HepG2 (cell line): Measurements from ENCODE around the gene SLCO4A1. TPM values are rescaled to one million over a fixed set of nuclear protein-coding genes. Genes with fewer than 3 reads are reported as not detected.

Source experiments
- CBX2 ChIP-seq, 2 experiments: fragments of 200-600 bp in 1 of 2; sonication (generic); formaldehyde crosslinking in 1 of 2; IDR thresholded peaks; 2 replicates each; pipeline versions ENCODE4 v1.7.0 to v1.8.1; 2018 to 2022; ENCODE audit warnings: low read depth in 2 of 2, low read length in 1 of 2, mild to moderate bottlenecking in 1 of 2, missing genetic modification reagents in 1 of 2
- MAFG ChIP-seq: sonication (generic); formaldehyde crosslinking; IDR thresholded peaks from 2 replicates; pipeline ENCODE4 v1.5.1; 2020; ENCODE audit warnings: mild to moderate bottlenecking, missing genetic modification reagents
- NAIF1 ChIP-seq: sonication (generic); formaldehyde crosslinking; IDR thresholded peaks from 2 replicates; pipeline ENCODE4 v1.5.0; 2020; ENCODE audit warnings: mild to moderate bottlenecking, missing genetic modification reagents, borderline replicate concordance
- NFYB ChIP-seq: sonication (generic); formaldehyde crosslinking; IDR thresholded peaks from 2 replicates; pipeline ENCODE4 v1.4.0; 2020; ENCODE audit warnings: missing genetic modification reagents
- SRY ChIP-seq: sonication (generic); formaldehyde crosslinking; IDR thresholded peaks from 2 replicates; pipeline ENCODE4 v1.8.0; 2022; ENCODE audit warnings: mild to moderate bottlenecking, missing genetic modification reagents
- TBX2 ChIP-seq: sonication (generic); formaldehyde crosslinking; IDR thresholded peaks from 2 replicates; pipeline ENCODE4 v1.5.0; 2020; ENCODE audit warnings: missing genetic modification reagents, mild to moderate bottlenecking, borderline replicate concordance
- ZBTB3 ChIP-seq: sonication (generic); formaldehyde crosslinking; IDR thresholded peaks from 2 replicates; pipeline ENCODE4 v1.4.0; 2020; ENCODE audit warnings: low read depth, mild to moderate bottlenecking, moderate library complexity, missing genetic modification reagents, borderline replicate concordance
- ZKSCAN5 ChIP-seq: sonication (generic); formaldehyde crosslinking; IDR thresholded peaks from 2 replicates; pipeline ENCODE4 v1.5.1; 2020; ENCODE audit warnings: mild to moderate bottlenecking, missing genetic modification reagents
- polyA plus RNA-seq, 8 experiments: library from polyadenylated mRNA; depleted of rRNA in 3 of 8; stranded (reverse) in 7 of 8; unstranded in 1 of 8; fragments of >200 nt; fragmentation: Illumina TruSeq in 4 of 8; extraction: Trizol in 4 of 8; gene quantifications; 2 replicates each; pipeline versions ENCODE4 v1.2.1 to v1.2.3, GENCODE V29; 2011 to 2016; ENCODE audit warnings: low read depth in 4 of 8, missing spikeins in 1 of 8, mixed read lengths in 1 of 8; ENCODE audit not compliant: insufficient read depth in 1 of 8
- total RNA-seq, 5 experiments: library from RNA; depleted of rRNA; stranded (reverse); fragments of >200 nt; fragmentation: Illumina TruSeq; extraction: Trizol; gene quantifications; 2 replicates each; pipeline ENCODE4 v1.2.3, GENCODE V29; 2016; ENCODE audit warnings: low read depth in 1 of 5
- TF ChIP-seq, protein P1 (sequence below): sonication (generic); formaldehyde crosslinking; IDR thresholded peaks from 2 replicates; pipeline ENCODE4 v1.5.0; 2020; ENCODE audit warnings: missing genetic modification reagents
- TF ChIP-seq, protein P2 (sequence below): sonication (generic); formaldehyde crosslinking; IDR thresholded peaks from 2 replicates; pipeline ENCODE4 v1.9.0; 2021; ENCODE audit warnings: missing genetic modification reagents, borderline replicate concordance
- TF ChIP-seq, protein P3 (sequence below): sonication (generic); formaldehyde crosslinking; IDR thresholded peaks from 2 replicates; pipeline ENCODE4 v1.9.0; 2021; ENCODE audit warnings: missing genetic modification reagents, mild to moderate bottlenecking, borderline replicate concordance
- TF ChIP-seq, protein P4 (sequence below): sonication (generic); formaldehyde crosslinking; IDR thresholded peaks from 2 replicates; pipeline ENCODE4 v1.5.1; 2020; ENCODE audit warnings: missing genetic modification reagents, mild to moderate bottlenecking, borderline replicate concordance
- TF ChIP-seq, protein P5 (sequence below): sonication (generic); formaldehyde crosslinking; IDR thresholded peaks from 2 replicates; pipeline ENCODE4 v1.5.1; 2020; ENCODE audit warnings: missing genetic modification reagents, mild to moderate bottlenecking, borderline replicate concordance
- TF ChIP-seq, protein P6 (sequence below): sonication (generic); formaldehyde crosslinking; IDR thresholded peaks from 2 replicates; pipeline ENCODE4 v1.8.1; 2023; ENCODE audit warnings: mild to moderate bottlenecking, missing genetic modification reagents
- TF ChIP-seq, protein P7 (sequence below): sonication (generic); formaldehyde crosslinking; conservative IDR thresholded peaks from 2 replicates; pipeline ENCODE4 v1.4.0; 2020; ENCODE audit warnings: missing genetic modification reagents

SLCO4A1 gene
- total and polyA plus RNA-seq, 2 of the 13 experiments (the other 11 are each of a cell fraction or from before 2014, with no cell fraction given) = 55.5 to 112 TPM

DNA sequence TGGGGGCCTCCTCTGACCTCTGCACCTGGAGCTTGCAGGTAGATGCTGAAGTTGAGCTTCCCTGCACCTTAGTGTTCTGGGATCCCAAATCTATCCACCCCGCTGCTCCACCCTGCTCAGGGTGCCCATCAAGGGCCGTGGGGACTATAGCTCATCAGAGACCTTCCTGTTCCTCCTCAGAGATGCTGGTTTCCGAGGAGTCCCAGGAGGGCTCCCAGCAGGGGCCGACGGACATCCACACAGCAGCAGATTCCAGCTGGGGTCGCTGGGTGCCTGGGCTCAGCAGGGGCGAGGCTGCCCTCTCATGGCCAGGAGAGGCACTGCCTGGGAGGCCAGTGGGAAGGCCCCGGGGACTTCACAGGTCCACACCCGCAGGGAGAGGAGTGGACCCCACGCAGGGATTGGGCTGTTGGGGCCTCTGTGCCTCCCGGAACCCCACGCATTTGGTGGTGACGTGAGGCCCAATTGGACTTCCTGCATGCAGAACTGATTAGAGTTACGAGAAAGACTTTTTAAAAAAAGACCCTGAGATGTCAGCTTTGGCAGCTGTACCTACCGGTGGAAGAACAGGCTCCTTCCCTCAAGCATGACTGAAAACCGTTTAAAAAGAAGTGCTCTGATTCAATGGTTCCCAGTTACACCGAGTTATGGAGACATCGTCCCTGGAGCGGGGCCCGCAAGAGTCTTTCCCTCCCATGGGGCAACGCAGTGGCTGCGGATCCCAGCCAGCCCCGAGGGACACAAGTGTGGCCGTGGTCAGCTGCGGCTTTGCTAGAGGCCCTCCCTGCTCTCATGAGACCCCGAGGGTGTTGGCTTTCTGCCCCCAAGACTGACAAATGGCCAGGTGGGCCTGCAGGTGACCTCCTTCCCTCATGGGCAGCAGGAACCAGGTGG lies 25.3 kb upstream of the SLCO4A1 start (continued):
- TF ChIP-seq, protein P1, sequence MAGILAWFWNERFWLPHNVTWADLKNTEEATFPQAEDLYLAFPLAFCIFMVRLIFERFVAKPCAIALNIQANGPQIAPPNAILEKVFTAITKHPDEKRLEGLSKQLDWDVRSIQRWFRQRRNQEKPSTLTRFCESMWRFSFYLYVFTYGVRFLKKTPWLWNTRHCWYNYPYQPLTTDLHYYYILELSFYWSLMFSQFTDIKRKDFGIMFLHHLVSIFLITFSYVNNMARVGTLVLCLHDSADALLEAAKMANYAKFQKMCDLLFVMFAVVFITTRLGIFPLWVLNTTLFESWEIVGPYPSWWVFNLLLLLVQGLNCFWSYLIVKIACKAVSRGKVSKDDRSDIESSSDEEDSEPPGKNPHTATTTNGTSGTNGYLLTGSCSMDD (CRISPR knock-in tag) = no peak
- TF ChIP-seq, protein P2, sequence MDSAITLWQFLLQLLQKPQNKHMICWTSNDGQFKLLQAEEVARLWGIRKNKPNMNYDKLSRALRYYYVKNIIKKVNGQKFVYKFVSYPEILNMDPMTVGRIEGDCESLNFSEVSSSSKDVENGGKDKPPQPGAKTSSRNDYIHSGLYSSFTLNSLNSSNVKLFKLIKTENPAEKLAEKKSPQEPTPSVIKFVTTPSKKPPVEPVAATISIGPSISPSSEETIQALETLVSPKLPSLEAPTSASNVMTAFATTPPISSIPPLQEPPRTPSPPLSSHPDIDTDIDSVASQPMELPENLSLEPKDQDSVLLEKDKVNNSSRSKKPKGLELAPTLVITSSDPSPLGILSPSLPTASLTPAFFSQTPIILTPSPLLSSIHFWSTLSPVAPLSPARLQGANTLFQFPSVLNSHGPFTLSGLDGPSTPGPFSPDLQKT (CRISPR knock-in tag) = no peak
- no peak for TF ChIP-seq CBX2 (IDR thresholded peaks at IDR 0.05; ENCODE audit: low read depth, low read length)
- no peak for TF ChIP-seq CBX2 (CRISPR knock-in tag; IDR thresholded peaks at IDR 0.05; ENCODE audit: low read depth)
- TF ChIP-seq, protein P3, sequence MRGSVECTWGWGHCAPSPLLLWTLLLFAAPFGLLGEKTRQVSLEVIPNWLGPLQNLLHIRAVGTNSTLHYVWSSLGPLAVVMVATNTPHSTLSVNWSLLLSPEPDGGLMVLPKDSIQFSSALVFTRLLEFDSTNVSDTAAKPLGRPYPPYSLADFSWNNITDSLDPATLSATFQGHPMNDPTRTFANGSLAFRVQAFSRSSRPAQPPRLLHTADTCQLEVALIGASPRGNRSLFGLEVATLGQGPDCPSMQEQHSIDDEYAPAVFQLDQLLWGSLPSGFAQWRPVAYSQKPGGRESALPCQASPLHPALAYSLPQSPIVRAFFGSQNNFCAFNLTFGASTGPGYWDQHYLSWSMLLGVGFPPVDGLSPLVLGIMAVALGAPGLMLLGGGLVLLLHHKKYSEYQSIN (CRISPR knock-in tag) = no peak
- TF ChIP-seq, protein P4, sequence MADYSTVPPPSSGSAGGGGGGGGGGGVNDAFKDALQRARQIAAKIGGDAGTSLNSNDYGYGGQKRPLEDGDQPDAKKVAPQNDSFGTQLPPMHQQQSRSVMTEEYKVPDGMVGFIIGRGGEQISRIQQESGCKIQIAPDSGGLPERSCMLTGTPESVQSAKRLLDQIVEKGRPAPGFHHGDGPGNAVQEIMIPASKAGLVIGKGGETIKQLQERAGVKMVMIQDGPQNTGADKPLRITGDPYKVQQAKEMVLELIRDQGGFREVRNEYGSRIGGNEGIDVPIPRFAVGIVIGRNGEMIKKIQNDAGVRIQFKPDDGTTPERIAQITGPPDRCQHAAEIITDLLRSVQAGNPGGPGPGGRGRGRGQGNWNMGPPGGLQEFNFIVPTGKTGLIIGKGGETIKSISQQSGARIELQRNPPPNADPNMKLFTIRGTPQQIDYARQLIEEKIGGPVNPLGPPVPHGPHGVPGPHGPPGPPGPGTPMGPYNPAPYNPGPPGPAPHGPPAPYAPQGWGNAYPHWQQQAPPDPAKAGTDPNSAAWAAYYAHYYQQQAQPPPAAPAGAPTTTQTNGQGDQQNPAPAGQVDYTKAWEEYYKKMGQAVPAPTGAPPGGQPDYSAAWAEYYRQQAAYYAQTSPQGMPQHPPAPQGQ (CRISPR knock-in tag) = no peak
- TF ChIP-seq MAFG (CRISPR knock-in tag) = no peak
- TF ChIP-seq, protein P5, sequence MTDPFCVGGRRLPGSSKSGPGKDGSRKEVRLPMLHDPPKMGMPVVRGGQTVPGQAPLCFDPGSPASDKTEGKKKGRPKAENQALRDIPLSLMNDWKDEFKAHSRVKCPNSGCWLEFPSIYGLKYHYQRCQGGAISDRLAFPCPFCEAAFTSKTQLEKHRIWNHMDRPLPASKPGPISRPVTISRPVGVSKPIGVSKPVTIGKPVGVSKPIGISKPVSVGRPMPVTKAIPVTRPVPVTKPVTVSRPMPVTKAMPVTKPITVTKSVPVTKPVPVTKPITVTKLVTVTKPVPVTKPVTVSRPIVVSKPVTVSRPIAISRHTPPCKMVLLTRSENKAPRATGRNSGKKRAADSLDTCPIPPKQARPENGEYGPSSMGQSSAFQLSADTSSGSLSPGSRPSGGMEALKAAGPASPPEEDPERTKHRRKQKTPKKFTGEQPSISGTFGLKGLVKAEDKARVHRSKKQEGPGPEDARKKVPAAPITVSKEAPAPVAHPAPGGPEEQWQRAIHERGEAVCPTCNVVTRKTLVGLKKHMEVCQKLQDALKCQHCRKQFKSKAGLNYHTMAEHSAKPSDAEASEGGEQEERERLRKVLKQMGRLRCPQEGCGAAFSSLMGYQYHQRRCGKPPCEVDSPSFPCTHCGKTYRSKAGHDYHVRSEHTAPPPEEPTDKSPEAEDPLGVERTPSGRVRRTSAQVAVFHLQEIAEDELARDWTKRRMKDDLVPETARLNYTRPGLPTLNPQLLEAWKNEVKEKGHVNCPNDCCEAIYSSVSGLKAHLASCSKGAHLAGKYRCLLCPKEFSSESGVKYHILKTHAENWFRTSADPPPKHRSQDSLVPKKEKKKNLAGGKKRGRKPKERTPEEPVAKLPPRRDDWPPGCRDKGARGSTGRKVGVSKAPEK (CRISPR knock-in tag) = no peak
- peak; percentile 80 for TF ChIP-seq TBX2
- no peak for TF ChIP-seq NAIF1 (CRISPR knock-in tag)
- no peak for TF ChIP-seq ZKSCAN5 (CRISPR knock-in tag)
- TF ChIP-seq ZBTB3 = no peak
- TF ChIP-seq, protein P6, sequence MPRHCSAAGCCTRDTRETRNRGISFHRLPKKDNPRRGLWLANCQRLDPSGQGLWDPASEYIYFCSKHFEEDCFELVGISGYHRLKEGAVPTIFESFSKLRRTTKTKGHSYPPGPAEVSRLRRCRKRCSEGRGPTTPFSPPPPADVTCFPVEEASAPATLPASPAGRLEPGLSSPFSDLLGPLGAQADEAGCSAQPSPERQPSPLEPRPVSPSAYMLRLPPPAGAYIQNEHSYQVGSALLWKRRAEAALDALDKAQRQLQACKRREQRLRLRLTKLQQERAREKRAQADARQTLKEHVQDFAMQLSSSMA (CRISPR knock-in tag) = no peak
- TF ChIP-seq SRY = 0 out of 2 replicates have a peak, but pooled peaks have one; percentile 36
- TF ChIP-seq NFYB = no peak
- TF ChIP-seq, protein P7, sequence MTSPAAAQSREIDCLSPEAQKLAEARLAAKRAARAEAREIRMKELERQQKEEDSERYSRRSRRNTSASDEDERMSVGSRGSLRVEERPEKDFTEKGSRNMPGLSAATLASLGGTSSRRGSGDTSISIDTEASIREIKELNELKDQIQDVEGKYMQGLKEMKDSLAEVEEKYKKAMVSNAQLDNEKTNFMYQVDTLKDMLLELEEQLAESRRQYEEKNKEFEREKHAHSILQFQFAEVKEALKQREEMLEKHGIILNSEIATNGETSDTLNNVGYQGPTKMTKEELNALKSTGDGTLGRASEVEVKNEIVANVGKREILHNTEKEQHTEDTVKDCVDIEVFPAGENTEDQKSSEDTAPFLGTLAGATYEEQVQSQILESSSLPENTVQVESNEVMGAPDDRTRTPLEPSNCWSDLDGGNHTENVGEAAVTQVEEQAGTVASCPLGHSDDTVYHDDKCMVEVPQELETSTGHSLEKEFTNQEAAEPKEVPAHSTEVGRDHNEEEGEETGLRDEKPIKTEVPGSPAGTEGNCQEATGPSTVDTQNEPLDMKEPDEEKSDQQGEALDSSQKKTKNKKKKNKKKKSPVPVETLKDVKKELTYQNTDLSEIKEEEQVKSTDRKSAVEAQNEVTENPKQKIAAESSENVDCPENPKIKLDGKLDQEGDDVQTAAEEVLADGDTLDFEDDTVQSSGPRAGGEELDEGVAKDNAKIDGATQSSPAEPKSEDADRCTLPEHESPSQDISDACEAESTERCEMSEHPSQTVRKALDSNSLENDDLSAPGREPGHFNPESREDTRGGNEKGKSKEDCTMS = no peak
